ENCODE measurements around the gene SPINK8. TPM values are rescaled to one million over a fixed set of nuclear protein-coding genes. Genes with fewer than 3 reads are reported as not detected.

SPINK8 gene
- total RNA-seq, 2 experiments from 2014 or later: not detected

GRCh38 chr3:48280881-48281280 is 52.6 kb downstream of the SPINK8 start:
- H3K4me1 Mint-ChIP-seq (ENCODE audit: low read depth): no peaks in the 10 kb centered on the region
- H3K27me3 Mint-ChIP-seq: no peaks in the 10 kb centered on the region
- no peak for ATAC-seq (ENCODE audit: poor library complexity)
- no peaks in the 10 kb centered on the region for H3K36me3 Mint-ChIP-seq (ENCODE audit: low read depth)
- Histone ChIP-seq H3K36me3 (ENCODE audit: insufficient read depth, low read length) (no peaks in the 10 kb centered on the region), H3K9me3 (ENCODE audit: control insufficient read depth in 1 of 2, insufficient read depth in 1 of 2, low read length in 2 of 2) (no peaks in the 10 kb centered on the region), H3K27ac (ENCODE audit: low read depth in 1 of 2, low read length in 2 of 2) (no peak overlapping the region), H3K4me1 (ENCODE audit: insufficient read depth, low read length) (no peaks in the 10 kb centered on the region), H3K4me3 (ENCODE audit: low read length) (no peak overlapping the region), H3K27me3 (ENCODE audit: control insufficient read depth in 1 of 2, insufficient read depth in 2 of 2, low read length in 2 of 2) (no peaks in the 10 kb centered on the region)
- H3K27ac Mint-ChIP-seq: no peak overlapping the region
- H3K9me3 Mint-ChIP-seq: no peaks in the 10 kb centered on the region
- DNase-seq: no peak
- ChIA-PET CTCF (no interaction called here), POLR2A (no interaction called here)
- no peak for TF ChIP-seq CTCF (IDR thresholded peaks at IDR 0.05)
- intact Hi-C loops (cut with DNase I, micrococcal nuclease): no loop called here
- H3K4me3 Mint-ChIP-seq: no peak overlapping the region

- ChIA-PET POLR2A (no interaction called here), CTCF (no interaction called here)
- H3K27me3 Mint-ChIP-seq: no peaks in the 10 kb centered on the region
- no peak overlapping the region for H3K4me3 ChIP-seq (ENCODE audit: low read length)
- no peaks in the 10 kb centered on the region for H3K9me3 Mint-ChIP-seq
- no peak for TF ChIP-seq CTCF (IDR thresholded peaks at IDR 0.05)
- H3K27ac ChIP-seq (ENCODE audit: low read depth in 1 of 2, low read length in 2 of 2): no peak overlapping the region
- no peaks in the 10 kb centered on the region for H3K27me3 ChIP-seq (ENCODE audit: control insufficient read depth in 1 of 2, insufficient read depth in 2 of 2, low read length in 2 of 2)
- DNase-seq: no peak
- H3K4me1 ChIP-seq (ENCODE audit: insufficient read depth, low read length): no peaks in the 10 kb centered on the region
- intact Hi-C loops (cut with DNase I, micrococcal nuclease): no loop called here
- H3K9me3 ChIP-seq (ENCODE audit: control insufficient read depth in 1 of 2, insufficient read depth in 1 of 2, low read length in 2 of 2): no peaks in the 10 kb centered on the region
- no peaks in the 10 kb centered on the region for H3K4me1 Mint-ChIP-seq (ENCODE audit: low read depth)
- H3K4me3 Mint-ChIP-seq: no peak overlapping the region
- H3K27ac Mint-ChIP-seq: no peak overlapping the region
- no peak for ATAC-seq (ENCODE audit: poor library complexity)
- H3K36me3 Mint-ChIP-seq (ENCODE audit: low read depth): no peaks in the 10 kb centered on the region
- no peaks in the 10 kb centered on the region for H3K36me3 ChIP-seq (ENCODE audit: insufficient read depth, low read length)
Measured at GRCh38 chr3:48278884-48279559, 54.4 kb downstream of the SPINK8 start.

- H3K27ac ChIP-seq (ENCODE audit: low read depth in 1 of 2, low read length in 2 of 2): no peak overlapping the region
- no peak overlapping the region for H3K27ac Mint-ChIP-seq
- TF ChIP-seq CTCF (IDR thresholded peaks at IDR 0.05): no peak
- H3K4me3 Mint-ChIP-seq: no peak overlapping the region
- H3K36me3 ChIP-seq (ENCODE audit: insufficient read depth, low read length): no peaks in the 10 kb centered on the region
- H3K4me1 Mint-ChIP-seq (ENCODE audit: low read depth): peaks cover 5% of the 10 kb centered on the region
- peaks cover 6% of the 10 kb centered on the region for H3K4me1 ChIP-seq (ENCODE audit: insufficient read depth, low read length)
- DNase-seq: no peak
- H3K4me3 ChIP-seq (ENCODE audit: low read length): no peak overlapping the region
- no peaks in the 10 kb centered on the region for H3K27me3 Mint-ChIP-seq
- CTCF ChIA-PET: interaction anchor here (0.8 kb wide), 1 partner anchor 159 kb away, joined by 4 read pairs; no protein-coding TSS in a partner anchor
- no peaks in the 10 kb centered on the region for H3K9me3 Mint-ChIP-seq
- no peaks in the 10 kb centered on the region for H3K27me3 ChIP-seq (ENCODE audit: control insufficient read depth in 1 of 2, insufficient read depth in 2 of 2, low read length in 2 of 2)
- intact Hi-C loops (cut with DNase I, micrococcal nuclease): no loop called here
- H3K9me3 ChIP-seq (ENCODE audit: control insufficient read depth in 1 of 2, insufficient read depth in 1 of 2, low read length in 2 of 2): no peaks in the 10 kb centered on the region
- no peaks in the 10 kb centered on the region for H3K36me3 Mint-ChIP-seq (ENCODE audit: low read depth)
- POLR2A ChIA-PET: interaction anchor here (1.2 kb wide), 1 partner anchor 9 kb away, joined by 5 read pairs; no protein-coding TSS in a partner anchor
- ATAC-seq (ENCODE audit: poor library complexity): no peak
Measured at GRCh38 chr3:48276911-48277641, 56.4 kb downstream of the SPINK8 start.
